Myometrial cell (primary cell): ENCODE results near the gene CMC1. TPM values are rescaled to one million over a fixed set of nuclear protein-coding genes. Genes with fewer than 3 reads are reported as not detected.

ENCODE experiments used
- total RNA-seq: library from RNA; depleted of rRNA; stranded (reverse); fragments of >200 nt; gene quantifications from 2 replicates; pipeline ENCODE4 v1.2.3, GENCODE V29; 2015

Gene CMC1, protein sequence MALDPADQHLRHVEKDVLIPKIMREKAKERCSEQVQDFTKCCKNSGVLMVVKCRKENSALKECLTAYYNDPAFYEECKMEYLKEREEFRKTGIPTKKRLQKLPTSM
- 21.6 and 24.1 TPM in 2 replicates for total RNA-seq

DNA sequence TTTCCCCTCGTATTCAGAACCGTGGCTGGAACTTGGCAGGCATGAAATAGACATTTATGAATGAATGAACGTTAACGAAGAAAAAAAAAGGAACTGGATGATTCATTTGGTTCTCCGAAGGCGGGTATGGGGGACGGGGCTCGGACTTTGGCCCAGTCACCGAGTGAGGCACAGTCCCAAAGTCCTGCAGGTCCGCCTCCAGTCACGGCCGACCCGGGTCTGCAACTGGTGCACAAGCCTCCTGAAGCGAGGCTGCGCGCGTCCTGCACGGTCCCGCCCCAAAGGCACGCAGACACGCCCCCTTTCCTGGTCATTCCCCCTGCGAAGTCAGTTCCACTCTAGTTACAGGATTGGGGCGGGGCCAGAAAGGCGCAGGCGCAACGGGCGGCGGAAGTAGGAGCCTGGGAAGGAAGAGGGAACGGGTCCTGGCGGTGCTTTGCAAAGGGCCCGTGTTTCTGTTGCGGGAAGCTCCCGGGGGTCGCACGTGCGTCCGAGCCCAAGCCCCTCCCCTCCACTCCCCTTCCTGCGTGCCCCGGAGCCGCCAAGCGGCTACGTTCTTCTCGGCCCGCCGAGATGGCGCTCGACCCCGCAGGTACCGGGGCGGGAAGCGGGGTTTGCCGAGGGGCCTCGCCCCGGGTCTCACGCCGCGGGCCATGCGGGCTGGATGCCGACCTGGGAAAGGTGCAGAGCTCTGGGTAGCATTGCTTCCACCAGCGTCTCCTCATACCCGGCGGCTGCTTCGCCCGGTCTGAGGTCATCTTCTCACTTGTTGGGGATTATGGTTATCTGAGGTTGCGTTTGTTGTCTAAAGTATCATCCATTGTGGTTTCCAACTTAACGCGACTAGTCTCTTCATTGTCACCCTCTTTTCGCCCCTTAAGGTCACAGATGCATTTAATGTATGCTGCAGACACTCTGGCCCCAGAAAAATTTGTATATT, at the start of gene CMC1:
Gene CMC1, plus strand, starts transcription at position 399 of the 940 bp plus-strand sequence. Its CDS starts 175 bp downstream, at position 574.

DNA sequence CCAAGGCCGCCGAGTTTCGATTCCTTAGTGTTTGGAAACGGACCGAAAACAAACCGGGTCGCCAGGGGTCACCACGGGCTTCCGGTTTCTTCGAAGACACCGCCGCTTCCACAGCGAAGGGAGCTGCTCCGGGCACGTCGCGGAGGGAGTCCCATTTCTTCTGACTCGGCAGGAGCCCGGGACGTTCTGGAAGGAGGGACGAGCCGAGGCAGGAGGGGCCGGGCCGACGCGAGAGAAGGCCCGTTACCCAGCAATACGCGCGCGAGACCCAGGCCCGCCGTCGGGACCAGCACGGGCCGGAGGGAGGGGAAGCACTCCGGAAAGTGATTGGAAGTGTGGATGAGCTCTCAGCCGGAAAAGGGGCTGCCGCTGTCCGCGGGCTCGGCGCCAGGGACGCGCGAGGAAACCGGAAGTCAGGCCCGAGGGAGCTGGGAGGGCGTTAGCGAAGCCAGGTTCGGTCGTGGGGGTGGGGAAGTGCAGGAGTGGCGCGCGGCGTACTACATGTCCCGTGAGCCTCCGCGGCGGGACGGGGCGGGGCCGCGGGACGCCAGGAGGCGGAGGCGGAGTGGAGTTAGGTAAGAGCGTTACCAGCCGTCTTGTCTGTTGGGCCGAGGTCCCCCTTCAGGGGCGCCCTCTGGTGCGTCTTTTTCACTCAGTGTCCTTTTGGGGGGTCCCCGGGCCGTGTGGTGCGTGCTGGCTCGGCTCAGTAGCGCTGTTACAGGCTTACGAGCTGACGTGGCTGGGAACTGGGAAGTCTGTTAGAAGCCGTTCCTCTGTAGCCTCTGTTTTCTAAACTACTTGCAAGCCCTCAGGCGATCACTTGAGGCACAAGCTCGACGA, 107.4 kb downstream of the CMC1 start, which contains the start of the genes AZI2 and ZCWPW2:
Gene AZI2, minus strand, starts transcription at position 196 of the 840 bp plus-strand sequence. CDS start 8,207 bp downstream, outside the sequence.
Gene ZCWPW2, plus strand, starts transcription at position 93 of the 840 bp plus-strand sequence. CDS start 64,348 bp downstream, outside the sequence.

Other genes with a start within 250 kb of the CMC1 start
- not detected in 2 replicates for gene ZCWPW2, start 107.1 kb downstream of the CMC1 start, total RNA-seq
- gene AZI2, start 107.2 kb downstream of the CMC1 start, total RNA-seq, result 51.2 and 75.2 TPM in 2 replicates